ENCODE data around the gene AGPAT3.

DNA sequence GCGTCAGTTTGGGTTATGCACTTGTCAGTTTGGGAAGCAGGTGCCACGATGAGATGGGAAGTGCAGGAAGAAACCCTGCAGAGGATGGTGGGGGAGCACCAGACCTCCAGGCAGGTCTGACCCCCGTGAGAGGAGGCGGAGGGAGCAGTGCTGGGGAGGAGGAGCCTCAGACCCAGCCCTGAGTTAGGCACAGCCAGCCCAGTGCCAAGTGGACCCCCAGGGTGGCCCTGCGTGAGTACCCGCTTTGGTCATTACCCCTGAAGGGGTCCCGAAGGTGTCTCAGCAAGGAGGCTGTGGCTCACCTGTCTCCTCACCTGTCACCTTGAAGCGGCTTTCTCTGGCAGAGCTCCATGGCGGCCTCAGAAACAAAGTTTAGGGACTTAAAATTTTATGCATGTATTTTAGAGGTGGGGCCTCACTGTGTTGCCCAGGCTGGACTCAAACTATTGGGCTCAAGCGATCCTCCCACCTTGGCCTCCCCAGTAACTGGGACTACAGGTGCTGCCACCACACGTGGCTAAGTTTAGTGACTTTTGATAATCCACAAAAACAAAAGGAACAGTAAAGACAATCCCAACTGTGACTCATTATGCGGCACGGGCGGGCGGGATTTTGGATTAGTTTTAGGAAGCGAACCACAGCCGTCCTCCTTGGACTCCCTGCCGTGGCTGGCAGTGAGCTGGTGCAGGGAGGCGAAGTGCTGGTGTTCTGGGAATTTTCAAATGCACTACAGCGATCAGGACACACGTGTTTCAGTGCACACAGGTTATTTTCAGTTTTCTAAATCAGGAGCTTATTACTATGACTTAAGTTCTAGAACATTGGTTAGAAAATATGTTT, 4.7 kb downstream of the AGPAT3 start:
- no peak for TF ChIP-seq POLR2A (IDR thresholded peaks at IDR 0.05)
- no peak for TF ChIP-seq CTCF (IDR thresholded peaks at IDR 0.05)

All from esophagus squamous epithelium (tissue), 4 donors.